ENCODE results near the gene RBM12.

The RBM12 gene

DNA sequence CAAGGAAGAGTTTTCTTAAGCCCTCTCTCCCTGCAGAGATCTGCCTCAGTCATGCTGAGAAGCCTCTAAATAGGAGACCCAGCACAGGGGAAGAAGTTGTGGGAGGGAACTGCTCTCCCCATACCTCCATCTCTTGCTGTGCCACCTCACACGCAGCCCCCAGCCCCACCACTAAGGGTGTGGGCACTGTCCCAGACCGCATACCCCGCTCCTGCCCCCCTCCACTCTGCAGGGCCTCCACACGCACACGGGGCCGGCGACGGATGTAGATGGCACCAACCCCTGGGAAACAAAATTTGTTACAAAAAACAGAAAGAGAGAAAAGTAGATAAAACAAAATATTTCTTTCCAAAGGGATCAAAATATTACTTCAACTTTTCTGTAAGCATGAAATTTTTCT lies 10.2 kb upstream of the RBM12 start:
- Mint-ChIP-seq H3K9me3 (no peaks in the 10 kb centered on the region), H3K27me3 (no peaks in the 10 kb centered on the region), H3K36me3 (ENCODE audit: low read depth) (peaks cover 50% of the 10 kb centered on the region), H3K4me1 (ENCODE audit: low read depth) (no peaks in the 10 kb centered on the region), H3K4me3 (no peak overlapping the region), H3K27ac (no peak overlapping the region)

DNA sequence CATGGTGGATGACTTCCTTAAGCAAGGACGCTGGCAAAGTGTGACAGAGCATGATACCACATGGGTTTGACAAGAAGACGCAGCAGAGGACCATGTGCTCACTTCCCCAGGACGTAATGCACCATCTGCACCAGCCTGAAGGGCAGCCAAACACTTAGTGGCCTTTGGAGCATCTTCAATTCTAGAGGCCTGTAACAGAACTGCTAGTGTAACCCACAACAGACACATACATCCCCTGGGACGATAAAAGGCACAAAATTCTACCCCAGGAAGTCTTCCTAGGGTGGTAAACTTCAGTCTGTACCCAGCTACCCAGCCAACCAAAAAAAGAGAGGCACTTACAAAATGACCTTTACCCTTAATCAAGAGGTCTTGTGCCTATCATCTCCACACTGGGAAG lies 9.2 kb upstream of the RBM12 start:
- Mint-ChIP-seq H3K36me3 (ENCODE audit: low read depth) (peaks cover 47% of the 10 kb centered on the region), H3K4me1 (ENCODE audit: low read depth) (no peaks in the 10 kb centered on the region), H3K9me3 (no peaks in the 10 kb centered on the region), H3K27ac (no peak overlapping the region), H3K4me3 (no peak overlapping the region), H3K27me3 (no peaks in the 10 kb centered on the region)

DNA sequence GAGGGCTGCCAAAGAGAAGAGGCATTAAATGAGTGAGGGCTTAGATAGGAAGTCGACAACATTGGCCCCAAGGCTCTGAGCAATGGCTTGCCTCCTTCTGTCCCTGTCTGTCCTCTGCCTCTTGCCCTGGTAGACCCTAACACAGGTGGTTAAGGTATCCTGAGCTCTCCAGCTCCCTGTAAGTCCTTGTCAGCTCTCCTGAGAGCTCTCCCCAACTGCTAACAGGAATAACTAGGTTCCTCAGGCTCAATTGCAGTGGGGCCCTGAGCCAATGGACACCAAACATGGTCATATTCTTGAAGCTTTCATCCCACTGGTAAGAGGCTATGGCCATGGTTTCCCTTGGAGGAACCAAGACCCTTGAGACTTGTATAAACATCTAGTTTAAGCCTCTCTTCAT lies 5.0 kb upstream of the RBM12 start:
- Mint-ChIP-seq H3K36me3 (ENCODE audit: low read depth) (peaks cover 46% of the 10 kb centered on the region), H3K9me3 (no peaks in the 10 kb centered on the region), H3K27ac (no peak overlapping the region), H3K4me3 (no peak overlapping the region), H3K4me1 (ENCODE audit: low read depth) (peaks cover 5% of the 10 kb centered on the region), H3K27me3 (no peaks in the 10 kb centered on the region)

DNA sequence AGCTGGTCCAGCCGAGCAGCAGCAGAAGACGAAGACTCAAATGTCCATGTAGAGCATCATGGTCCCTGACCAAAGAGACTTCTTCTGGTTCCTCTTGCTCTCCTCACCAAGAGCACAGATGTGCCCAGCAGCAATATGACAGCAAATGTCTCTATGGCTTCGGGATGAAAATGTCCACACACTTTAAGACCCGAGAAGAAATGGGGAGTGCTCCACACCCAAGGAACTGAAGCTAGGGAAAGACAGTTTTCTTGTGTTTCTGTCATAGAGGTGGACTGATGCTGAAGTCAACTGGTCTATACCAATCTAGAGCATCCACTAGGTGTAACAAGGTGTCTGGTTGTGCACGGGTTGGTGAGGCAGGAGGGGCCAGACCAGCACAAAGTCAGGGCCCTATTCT lies 4.5 kb upstream of the RBM12 start:
- no peaks in the 10 kb centered on the region for H3K27me3 Mint-ChIP-seq
- H3K36me3 Mint-ChIP-seq (ENCODE audit: low read depth): peaks cover 47% of the 10 kb centered on the region
- no peaks in the 10 kb centered on the region for H3K9me3 Mint-ChIP-seq
- H3K4me1 Mint-ChIP-seq (ENCODE audit: low read depth): peaks cover 5% of the 10 kb centered on the region
- H3K4me3 Mint-ChIP-seq: no peak overlapping the region
- no peak overlapping the region for H3K27ac Mint-ChIP-seq

DNA sequence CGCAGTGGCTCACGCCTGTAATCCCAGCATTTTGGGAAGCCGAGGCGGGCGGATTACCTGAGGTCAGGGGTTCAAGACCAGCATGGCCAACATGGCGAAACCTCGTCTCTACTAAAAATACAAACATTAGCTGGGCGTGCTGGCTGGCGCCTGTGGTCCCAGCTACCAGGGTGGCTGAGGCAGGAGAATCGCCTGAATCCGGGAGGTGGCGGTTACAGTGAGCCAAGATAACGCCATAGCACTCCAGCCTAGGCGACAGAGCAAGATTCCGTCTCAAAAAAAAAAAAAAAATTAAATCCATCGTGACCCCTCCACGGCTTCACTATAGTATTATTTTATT lies 1.2 kb upstream of the RBM12 start:
- Mint-ChIP-seq H3K4me3 (no peak overlapping the region), H3K4me1 (ENCODE audit: low read depth) (peaks cover 32% of the 10 kb centered on the region), H3K36me3 (ENCODE audit: low read depth) (peaks cover 52% of the 10 kb centered on the region), H3K27me3 (no peaks in the 10 kb centered on the region), H3K27ac (peak overlapping the region; percentile 41), H3K9me3 (no peaks in the 10 kb centered on the region)

DNA sequence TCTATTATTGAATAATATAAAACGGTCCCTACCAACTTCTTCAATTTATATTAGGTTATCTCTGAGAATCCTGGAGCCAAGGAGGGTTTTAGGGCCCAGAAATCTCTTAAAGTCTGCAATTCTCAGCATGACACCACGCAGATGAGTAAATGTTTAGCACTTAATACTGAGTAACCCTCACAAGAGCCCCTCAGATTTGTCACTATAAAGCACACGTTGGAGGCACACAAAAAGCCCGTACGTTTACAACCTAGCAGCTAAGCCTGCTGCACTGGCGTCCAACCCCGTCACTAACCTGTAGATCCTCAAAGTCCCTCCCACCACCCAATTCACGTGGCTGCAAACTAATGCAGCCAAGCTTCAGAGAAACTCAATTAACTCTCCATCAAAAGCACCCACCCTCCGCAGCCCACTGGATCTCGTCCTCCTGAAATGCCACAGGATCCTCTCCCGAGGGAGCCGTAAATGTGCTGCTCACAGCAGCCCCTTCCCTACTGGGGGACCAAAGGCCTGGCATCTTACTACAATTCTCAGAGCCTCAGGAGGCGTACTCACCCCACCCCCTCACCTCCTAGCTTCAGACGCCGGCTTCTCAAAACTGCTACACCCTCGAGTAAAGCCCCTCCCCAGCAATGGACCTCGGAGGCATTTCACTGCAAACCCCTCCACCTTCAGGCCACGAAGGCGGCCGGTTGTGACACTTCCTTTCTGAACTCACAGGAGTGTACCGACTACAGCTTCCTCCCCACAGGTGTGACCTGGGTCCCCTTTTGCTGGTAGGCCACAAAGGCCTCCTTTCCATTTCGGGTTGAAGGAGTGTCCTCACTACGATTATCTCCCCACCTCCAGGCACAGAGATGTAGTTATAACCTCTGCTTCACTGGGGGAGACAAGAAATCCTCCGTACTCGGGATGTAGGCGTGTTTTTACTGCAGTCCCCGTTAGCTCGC lies 909 bp downstream of the RBM12 start:
- Mint-ChIP-seq H3K27me3 (no peaks in the 10 kb centered on the region), H3K4me3 (peak overlapping the region; percentile 98), H3K36me3 (ENCODE audit: low read depth) (peaks cover 54% of the 10 kb centered on the region), H3K27ac (peak overlapping the region; percentile 96), H3K4me1 (ENCODE audit: low read depth) (peaks cover 54% of the 10 kb centered on the region), H3K9me3 (no peaks in the 10 kb centered on the region)

DNA sequence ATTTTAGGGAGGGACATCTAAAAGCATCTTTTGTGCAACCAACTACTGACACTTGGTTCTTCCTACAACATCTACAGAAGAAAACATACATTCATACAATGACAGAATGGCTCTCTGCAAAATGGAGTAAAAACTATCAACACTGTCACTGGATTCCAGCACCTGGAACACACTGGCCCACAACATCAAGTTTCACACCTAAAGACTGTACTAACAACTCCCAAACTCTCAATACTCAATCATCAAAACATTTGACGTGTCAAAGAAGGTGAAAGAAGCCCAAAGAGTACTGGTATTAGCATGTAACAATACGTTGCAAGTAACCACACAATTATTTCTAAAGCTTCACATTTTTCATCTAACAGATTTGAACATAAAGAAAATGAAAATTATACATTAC lies 2.1 kb downstream of the RBM12 start:
- Mint-ChIP-seq H3K36me3 (ENCODE audit: low read depth) (peaks cover 48% of the 10 kb centered on the region), H3K27ac (peak overlapping the region; percentile 96), H3K9me3 (no peaks in the 10 kb centered on the region), H3K4me1 (ENCODE audit: low read depth) (peaks cover 65% of the 10 kb centered on the region), H3K4me3 (peak overlapping the region; percentile 98), H3K27me3 (no peaks in the 10 kb centered on the region)

DNA sequence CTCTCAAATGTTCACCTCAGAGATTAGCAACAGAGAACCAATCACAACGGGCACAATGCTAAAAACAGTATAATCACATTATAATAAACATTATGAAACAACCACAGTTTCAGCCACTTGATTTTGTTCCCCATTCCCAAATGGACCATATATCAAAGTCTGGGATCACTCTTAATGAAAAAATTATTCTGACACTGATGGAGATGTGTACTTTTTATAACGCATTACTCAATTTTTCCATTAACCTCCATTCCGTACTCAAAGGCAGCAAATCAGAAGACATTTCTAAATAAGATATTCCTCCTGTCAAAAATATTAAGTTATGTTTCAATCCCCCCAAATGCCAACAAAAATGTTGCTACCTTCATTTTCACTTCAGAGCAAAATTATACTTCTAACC lies 2.8 kb downstream of the RBM12 start:
- H3K4me1 Mint-ChIP-seq (ENCODE audit: low read depth): peaks cover 71% of the 10 kb centered on the region
- peak overlapping the region; percentile 96 for H3K27ac Mint-ChIP-seq

DNA sequence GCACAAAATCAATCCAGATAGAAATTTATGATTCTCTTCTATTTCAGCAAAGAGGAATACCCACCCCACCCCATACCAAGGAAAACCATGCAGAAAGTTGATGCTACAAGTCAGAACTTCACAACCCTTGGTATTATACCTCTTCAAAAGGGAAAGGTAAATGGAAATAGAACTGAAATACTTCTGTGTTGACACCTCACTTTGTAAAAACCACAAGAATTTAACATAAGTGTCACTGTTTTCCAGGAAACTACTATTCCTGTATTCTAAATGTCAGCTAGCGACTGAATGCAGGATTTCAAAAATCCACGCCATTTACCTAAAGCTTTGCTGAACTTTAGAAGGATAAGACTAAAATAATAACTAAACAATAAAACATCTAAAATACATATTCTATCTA lies 3.6 kb downstream of the RBM12 start:
- Mint-ChIP-seq H3K27ac (peak overlapping the region; percentile 96), H3K9me3 (no peaks in the 10 kb centered on the region), H3K4me1 (ENCODE audit: low read depth) (peaks cover 79% of the 10 kb centered on the region), H3K36me3 (ENCODE audit: low read depth) (peaks cover 59% of the 10 kb centered on the region), H3K27me3 (no peaks in the 10 kb centered on the region), H3K4me3 (peak overlapping the region; percentile 98)

More for the DNA sequence above, 2.8 kb downstream of the RBM12 start:
- Mint-ChIP-seq H3K9me3 (no peaks in the 10 kb centered on the region), H3K36me3 (ENCODE audit: low read depth) (peaks cover 54% of the 10 kb centered on the region), H3K4me3 (peak overlapping the region; percentile 98), H3K27me3 (no peaks in the 10 kb centered on the region)

DNA sequence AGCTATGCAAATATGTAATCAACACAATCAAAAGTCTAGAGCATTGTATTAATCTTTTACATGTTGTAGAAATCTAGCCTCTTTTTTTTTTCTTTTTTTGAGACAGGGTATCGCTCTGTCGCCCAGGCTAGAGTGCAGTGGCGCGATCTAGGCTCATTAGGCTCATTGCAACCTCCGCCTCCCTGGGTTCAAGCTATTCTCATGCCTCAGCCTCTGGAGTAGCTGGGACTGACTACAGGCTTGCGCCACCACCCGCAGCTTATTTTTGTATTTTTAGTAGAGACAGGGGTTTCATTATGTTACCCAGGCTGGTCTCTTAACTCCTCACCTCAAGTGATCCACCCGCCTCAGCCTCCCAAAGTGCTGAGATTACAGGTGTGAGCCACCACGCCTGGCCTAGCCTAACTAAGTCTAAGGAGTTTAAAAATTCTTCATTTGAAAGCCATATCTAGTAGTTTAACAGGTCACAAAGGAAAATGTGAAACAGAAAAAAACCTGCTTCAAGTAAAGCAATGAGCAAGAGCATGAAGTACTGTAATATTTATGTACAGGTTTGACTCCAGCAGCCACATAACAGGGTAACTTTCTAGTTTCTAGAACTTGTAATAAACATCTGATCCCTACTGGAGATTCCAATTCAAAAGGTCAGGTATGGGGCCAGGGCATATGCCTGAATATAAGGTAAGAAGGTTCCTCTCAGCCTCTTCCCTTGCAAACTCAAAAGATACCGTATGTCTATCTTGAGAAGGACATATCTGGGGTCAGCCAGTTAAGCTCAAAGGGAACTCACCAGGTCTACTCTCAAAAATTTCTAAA lies 4.4 kb downstream of the RBM12 start:
- H3K27ac Mint-ChIP-seq: peak overlapping the region; percentile 96
- H3K9me3 Mint-ChIP-seq: no peaks in the 10 kb centered on the region
- peak overlapping the region; percentile 98 for H3K4me3 Mint-ChIP-seq
- H3K4me1 Mint-ChIP-seq (ENCODE audit: low read depth): peaks cover 83% of the 10 kb centered on the region
- H3K36me3 Mint-ChIP-seq (ENCODE audit: low read depth): peaks cover 59% of the 10 kb centered on the region
- H3K27me3 Mint-ChIP-seq: no peaks in the 10 kb centered on the region

DNA sequence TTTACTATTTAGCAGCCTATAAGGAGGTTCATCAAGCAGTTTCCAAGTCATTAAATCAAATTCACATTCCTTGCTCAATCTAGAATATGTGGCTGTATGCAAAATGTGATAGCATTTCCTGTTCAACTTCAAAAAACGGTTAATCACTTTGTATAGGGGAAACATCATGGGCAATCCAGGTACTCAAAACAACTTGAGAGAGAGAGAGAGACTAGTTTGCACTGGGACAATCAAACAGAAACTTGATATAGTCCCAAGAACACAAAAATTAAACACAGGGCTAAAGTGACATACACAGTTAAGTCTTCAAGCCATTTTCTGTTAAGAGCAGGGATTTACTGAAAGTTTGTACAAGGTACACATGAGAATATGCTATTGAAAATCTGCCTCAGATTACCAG lies 7.4 kb downstream of the RBM12 start:
- H3K36me3 Mint-ChIP-seq (ENCODE audit: low read depth): peaks cover 40% of the 10 kb centered on the region
- H3K27ac Mint-ChIP-seq: peak overlapping the region; percentile 78
- H3K4me3 Mint-ChIP-seq: peak overlapping the region; percentile 35
- no peaks in the 10 kb centered on the region for H3K9me3 Mint-ChIP-seq
- H3K4me1 Mint-ChIP-seq (ENCODE audit: low read depth): peaks cover 66% of the 10 kb centered on the region
- no peaks in the 10 kb centered on the region for H3K27me3 Mint-ChIP-seq

DNA sequence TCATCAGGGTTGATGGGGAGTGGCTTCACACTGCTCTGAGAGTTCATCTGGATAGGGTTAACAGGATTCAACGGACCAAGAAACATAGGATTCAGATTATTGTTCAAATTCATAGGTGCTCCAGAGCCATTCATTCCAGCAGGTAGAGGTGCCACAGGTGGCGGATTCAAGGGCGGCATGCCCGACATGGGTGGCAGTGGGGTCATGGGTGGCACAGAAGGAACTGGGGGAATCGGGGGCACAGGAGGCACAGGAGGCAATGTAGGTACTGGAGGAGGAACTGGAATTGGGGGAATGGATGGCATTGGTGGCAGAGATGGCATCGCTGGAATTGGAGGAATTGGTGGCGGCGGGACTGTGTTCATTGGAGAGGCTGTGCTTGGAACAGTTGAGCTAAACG lies 10.3 kb downstream of the RBM12 start:
- Mint-ChIP-seq H3K9me3 (no peaks in the 10 kb centered on the region), H3K4me3 (no peak overlapping the region), H3K27ac (no peak overlapping the region), H3K4me1 (ENCODE audit: low read depth) (peaks cover 61% of the 10 kb centered on the region), H3K27me3 (no peaks in the 10 kb centered on the region), H3K36me3 (ENCODE audit: low read depth) (peaks cover 42% of the 10 kb centered on the region)

DNA sequence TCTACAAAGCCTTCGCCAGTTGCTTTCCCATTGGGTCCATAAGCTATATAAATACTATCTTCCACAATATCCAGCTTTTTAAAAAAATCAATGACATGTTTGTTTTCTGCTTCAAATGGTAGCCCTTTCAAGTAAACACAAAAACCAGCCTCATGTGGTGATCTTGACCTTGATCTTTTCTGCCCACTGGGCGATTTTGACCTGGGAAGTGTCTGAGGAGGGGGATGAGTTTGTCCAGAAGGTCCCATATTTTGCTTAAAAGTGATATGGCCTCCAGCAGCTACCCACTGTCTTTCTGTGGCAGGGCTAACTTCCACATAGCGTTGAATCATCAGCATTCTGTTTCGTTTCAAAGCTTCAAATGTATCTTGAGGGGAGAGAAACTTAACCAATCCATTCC lies 10.8 kb downstream of the RBM12 start:
- Mint-ChIP-seq H3K9me3 (no peaks in the 10 kb centered on the region), H3K4me3 (no peak overlapping the region), H3K27me3 (no peaks in the 10 kb centered on the region), H3K27ac (no peak overlapping the region), H3K4me1 (ENCODE audit: low read depth) (peaks cover 61% of the 10 kb centered on the region), H3K36me3 (ENCODE audit: low read depth) (peaks cover 42% of the 10 kb centered on the region)

DNA sequence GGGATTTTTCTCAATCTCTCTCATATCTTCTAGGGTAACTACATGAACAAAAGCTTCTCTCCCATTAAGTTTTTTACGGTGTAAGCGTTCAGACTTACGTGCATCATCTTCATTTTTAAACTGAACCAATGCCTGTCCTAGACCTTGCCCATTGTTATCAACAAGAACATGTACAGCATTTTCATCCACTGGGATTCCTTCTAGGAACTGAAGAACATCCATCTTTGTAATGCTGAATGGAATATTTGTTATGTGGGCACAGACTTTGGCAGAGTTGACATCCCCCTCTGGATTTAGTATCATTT lies 11.3 kb downstream of the RBM12 start:
- H3K4me1 Mint-ChIP-seq (ENCODE audit: low read depth): peaks cover 61% of the 10 kb centered on the region

DNA sequence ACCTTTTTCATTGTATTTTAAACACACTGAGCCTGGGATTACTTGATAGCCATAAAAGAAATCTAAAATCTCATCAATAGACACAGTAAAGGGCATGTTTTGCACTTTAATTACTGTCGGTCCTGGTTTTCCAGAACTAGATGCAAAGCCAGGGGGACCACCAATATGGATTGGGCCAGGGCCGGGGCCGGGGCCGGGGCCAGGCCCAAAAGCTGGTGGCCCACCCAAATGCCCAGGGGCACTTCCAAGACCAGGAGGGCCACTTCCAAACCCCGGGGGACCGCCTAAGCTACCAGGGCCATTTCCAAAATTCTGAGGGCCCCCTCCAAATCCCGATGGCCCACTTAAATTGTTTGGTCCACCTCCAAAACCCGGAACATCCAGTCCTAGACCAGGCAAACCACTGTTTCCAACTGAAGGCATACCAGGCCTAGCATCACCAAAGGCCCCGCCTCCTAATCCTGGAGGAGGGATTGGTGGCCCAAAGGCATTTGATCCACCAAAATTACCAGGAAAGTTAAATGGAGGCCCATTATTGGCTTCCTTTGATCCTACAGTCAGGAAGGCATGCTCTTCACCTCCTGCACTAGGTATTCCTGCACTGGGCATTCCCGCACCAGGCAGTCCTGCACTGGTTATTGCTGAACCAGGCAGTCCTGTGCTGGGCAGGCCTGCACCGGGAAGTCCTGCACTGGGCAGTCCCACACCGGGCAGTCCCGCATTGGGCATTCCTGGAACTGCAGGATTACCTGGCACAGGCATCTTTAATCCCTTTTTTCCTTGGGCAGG lies 11.9 kb downstream of the RBM12 start:
- Mint-ChIP-seq H3K4me1 (ENCODE audit: low read depth) (peaks cover 61% of the 10 kb centered on the region), H3K36me3 (ENCODE audit: low read depth) (peaks cover 50% of the 10 kb centered on the region)

More for the DNA sequence above, 11.3 kb downstream of the RBM12 start:
- Mint-ChIP-seq H3K4me3 (no peak overlapping the region), H3K9me3 (no peaks in the 10 kb centered on the region), H3K27ac (no peak overlapping the region), H3K27me3 (no peaks in the 10 kb centered on the region), H3K36me3 (ENCODE audit: low read depth) (peaks cover 45% of the 10 kb centered on the region)

More for the DNA sequence above, 11.9 kb downstream of the RBM12 start:
- Mint-ChIP-seq H3K27me3 (no peaks in the 10 kb centered on the region), H3K4me3 (no peak overlapping the region), H3K9me3 (no peaks in the 10 kb centered on the region), H3K27ac (no peak overlapping the region)

Data from stimulated activated naive CD8-positive, alpha-beta T cell treated with anti-CD3 and anti-CD28 coated beads, Interleukin-15, Interleukin-2, amounts not matched to agents 100 ng/mL and 50 ng/mL, for 24 hours (primary cell).